ENCODE measurements around the gene UXS1.

Gene UXS1

DNA sequence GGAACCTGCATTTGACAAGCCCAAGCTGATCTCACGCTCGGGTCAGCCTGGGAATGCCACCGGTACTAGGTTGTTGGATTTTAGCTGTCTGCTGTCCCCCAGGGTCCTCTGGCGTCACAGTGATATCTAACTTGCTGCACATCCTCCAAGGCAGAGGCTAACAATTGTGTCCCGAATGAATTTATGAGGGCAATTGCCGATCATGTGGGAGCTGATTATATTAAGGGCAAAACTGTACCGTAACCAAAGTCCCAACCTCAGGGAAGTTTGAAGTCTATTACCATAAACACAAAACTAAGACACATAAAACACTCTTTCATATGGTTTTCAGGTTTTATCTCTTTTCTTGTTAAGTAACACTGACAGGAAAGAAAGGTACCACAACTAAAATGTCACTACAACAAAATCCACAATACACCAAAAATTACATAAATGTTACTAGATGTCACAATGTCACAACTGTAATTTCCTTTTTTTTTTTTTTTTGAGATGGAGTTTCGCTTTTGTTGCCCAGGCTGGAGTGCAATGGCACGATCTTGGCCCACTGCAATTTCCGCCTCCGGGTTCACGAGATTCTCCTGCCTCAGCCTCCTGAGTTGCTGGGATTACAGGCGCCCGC lies 6.7 kb downstream of the UXS1 start:
- DNase-seq = no peak

DNA sequence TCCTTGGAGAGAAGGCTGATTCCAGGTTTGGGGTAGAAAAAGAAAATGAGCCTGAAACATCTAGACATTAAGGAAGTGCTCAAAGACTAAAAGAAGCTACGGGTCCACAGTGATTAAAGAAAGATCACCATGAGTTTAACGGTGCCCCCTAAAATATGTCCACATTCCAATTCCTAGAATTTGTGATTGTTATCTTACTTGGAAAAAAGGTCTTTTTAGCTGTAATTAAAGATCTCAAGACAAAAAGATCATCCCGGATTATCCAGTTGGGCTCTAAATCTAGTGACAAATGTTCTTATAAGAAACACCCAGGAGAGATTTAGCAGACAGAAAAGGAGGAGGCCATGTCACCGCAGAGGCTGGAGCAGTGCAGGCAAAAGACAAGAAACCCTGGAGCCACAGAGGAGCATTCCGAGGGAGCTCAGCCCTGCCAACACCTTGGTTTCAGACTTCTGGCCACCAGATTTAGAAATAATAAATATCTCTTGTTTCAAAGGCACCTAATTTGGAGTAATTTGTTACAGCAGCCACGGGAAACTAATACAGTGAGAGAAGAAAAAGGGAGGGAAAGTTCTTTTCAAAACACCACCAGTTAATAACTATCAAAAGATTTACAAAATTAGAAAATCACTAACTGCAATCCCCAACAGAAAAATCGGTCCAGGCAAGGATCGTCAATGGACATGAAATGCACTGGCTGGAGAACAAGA lies 8.5 kb downstream of the UXS1 start:
- DNase-seq = no peak

DNA sequence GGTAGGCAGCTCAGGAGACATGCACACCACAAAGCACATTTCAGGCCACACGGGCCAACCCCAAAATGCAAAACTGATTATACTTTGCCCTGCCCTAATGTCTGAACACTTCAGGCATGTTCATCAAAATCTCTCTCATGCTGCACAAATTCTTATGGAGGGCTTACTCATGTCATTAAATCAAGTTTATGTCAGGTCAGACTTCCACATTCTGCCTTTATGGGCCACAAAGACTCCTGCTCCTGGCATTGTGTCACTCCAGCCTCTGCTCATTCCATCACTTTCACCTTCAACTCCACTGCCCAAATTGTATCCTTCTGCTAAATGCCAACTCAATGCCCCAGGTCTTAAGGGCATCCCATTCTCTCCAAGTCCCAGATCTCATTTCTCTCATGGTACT lies 9.2 kb downstream of the UXS1 start:
- no peak for DNase-seq

DNA sequence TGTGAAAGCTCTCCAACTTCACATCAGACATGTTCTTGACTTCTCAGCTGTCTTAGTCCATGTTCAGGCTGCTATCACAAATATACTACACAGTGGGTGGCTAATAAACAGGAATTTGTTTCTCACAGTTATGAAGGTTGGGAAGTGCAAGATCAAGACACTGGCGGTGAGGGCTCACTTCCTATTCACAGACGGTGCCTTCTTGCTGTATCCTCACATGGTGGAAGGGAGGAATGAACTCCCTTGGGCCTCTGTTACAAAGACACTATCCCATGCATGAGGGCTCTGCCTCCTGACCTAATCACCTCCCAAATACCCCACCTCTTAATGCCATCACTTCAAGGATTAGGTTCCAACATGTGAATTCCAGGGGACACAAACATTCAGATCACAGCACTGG lies 9.7 kb downstream of the UXS1 start:
- no peak for DNase-seq

DNA sequence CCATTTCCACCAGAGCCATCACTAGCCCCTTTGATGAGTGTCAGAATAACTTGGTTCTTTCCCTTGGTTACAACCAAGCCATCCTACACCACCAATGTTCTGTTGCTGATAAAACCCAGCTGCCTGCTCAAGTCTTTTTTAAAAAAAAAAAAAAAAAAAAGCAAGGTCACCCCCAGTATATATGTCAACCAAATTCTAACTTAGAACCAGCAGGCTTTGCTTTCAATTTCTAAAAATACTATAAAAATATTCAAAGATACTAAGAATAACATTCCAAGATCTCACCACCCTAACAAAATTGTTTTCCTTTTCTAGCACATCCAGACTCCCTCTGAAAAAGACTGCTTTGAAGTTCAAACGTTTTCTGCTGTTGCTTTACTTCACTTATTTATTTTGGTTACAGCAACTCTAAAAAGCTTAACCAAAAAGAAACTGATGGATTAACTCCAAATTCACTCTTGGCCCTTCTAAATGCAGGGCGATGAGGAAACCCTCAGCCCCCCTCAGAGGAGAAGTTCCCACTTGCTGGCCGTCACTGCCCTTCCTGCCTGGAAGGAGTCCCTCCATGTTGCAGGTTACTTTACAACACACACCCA lies 10.9 kb downstream of the UXS1 start:
- DNase-seq = no peak

DNA sequence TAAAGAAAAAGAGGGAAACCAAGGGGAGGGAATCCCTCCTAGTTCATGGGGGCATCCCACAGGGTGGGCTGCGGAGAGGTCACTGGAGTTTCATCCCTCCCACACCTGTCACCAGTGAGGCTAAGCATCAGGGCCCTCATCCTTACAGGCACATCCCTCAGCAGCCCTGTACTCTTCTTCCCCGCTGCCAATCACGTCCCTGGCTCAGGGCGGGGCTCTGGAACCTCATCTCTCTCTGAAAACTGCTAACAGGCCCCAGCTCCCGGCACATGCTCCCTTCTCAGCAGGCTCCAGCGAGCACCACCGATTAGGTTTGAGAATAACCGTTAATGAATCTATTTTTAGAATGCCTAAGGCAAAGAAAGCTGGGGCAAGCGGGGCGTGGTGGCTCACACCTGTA lies 13.0 kb downstream of the UXS1 start:
- no peak for DNase-seq

DNA sequence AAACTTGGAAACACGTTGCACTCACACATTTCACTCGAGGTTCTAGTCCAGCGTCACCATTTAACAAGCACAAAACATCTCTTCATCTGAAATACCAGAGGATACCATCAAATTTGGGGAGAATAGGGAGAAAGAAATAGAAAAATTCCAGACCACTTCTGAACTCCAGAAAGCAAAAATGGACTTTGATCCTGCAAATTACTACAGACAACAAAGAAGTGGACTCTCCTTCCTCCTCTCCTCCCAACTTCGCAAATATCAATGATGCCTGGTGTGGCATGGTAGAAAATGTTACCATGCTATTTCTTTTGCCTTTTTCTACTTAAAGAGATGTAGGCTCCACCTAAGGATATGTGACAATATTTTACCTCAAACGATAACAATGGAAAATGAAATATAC lies 13.5 kb downstream of the UXS1 start:
- no peak for DNase-seq

DNA sequence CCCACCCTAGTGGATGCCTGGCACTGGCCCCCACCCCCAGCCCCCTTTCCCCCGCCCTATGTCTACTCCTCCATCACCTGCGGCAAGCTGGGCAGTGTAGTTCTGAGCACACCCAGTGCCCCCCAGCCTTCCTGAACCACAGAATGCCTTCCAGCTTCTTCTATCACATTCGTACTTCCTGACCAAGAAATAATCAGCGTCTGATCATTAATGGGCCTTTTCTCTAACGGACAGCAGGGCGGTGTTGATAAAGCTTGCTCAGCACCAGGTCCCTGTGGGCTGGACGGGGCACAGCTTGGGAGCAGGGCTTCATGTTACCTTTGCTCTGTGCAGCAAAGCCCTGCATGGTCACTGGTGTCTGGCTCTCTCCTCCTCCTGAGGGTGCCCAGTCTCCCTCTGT lies 15.4 kb downstream of the UXS1 start:
- no peak for DNase-seq

DNA sequence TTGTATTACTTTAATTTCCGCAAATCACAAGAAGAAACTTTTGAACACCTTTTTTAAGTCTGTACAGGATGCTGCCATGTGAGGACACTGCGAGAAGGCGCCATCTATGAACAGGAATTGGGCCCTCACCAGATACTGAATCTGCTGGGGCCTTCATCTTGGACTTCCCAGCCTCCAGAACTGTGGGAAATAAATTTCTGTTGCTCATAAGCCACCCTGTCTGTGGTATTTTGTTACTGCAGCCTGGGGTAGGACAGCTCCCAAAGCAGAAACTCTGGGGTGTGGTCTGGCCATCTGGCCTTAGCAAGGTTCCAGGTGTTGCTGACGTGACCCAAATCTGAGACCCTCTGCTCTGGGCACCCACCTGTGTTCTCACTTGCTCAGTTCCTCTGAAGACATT lies 16.5 kb downstream of the UXS1 start:
- DNase-seq = no peak

DNA sequence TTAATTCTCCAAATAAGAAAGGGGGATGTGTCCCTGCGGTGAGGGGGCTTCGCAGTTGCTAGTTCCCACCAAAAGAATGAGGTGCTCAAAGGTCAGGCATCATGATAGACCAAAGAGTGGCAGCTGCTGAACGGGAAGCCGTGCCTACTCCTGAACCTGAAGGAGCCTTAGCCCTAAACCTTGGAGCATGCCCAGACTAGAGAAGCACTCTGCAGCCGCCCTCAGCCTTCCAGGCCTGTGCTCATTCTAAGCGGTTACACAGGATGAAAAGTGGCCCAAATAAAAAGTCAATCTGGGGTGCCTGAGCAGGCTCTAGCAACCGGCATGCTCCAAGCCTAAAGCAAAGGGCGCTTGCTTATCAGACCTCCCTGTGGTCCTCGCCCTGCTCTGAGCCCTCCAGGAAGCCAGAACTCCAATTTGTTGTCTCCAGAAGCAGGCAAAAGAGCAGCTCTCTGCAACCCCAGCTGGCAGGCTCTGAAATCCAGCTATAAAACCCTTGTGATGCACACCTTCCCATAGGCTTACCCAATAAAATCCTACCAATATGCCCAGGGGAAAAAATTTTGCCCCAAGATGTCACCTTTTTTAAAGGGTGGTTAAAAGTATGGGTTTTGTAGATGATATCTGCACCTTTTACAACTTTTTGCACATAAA lies 17.5 kb downstream of the UXS1 start:
- DNase-seq = no peak

DNA sequence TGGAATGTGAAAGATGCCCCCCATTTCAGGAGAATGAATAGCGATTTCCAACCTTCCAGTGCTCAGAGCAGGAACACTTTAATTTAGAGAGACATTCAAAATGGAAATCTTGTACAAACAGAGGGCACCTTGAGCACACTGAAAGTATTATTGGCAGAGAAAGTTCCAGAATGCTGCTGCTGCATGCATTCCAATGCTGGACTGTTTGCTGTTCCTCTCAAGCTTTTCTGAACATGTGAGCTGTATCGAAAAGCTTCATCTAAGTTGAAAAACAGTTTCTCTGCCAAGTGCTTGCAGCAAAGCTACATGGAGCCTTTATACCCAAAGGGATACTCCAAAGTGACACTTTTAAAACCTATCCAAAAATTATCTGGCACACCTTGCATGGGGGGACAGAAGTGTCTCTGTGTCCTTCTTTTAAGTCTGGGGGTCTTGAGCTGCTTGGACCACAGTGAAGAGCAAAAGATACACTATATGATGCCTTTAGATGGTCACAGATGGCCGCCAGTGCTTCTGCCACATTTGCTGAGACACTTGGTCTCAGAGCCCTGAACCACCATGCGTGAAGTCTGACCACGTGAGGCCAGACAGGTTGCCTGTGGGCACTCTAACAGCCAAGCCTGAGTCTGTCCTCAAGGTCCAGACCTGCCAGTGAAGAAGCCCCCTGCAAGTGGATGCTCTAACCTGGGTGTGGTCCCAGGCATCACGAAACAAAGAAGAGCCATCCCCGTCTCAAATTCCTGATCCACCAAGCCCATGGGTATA lies 18.8 kb downstream of the UXS1 start:
- no peak for DNase-seq

DNA sequence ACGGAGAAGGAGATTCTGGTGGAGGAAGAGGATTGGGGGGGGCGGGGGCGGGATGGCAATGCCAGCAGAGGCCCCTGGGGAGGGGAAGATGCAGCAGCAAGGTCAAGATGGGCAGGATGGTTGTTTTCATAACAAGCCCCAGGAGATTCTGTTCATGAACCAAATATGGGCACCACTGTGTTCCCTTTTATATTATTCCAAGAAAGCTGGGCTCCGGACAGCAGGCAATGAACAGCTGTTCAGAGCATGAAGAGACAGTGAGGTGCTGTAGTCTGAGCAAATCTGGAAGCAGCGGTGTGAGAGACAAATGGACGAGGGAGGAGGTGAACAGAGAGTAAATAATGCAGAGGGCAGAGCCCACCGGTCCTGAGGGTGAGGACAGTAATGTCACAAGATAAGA lies 20.0 kb downstream of the UXS1 start:
- no peak for DNase-seq

DNA sequence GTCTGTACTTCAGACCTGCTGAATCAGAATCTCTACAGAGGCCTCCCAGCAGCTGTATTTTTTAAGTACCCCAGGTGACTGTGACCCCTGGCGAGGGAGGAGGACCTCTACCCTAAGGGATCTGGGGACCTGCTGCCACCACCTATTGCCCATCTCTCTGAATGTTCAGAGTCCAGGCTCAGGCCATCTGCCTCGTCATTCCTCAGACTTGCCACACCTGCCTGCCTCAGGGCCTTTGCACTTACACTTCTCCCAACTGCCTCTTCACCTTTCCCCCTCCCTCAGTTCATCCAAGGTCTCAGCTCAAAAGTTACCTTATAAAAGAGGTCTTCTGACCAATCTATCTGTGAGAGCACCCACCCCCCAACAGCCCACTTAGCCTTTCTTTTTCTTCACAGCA lies 21.5 kb downstream of the UXS1 start:
- DNase-seq = no peak

DNA sequence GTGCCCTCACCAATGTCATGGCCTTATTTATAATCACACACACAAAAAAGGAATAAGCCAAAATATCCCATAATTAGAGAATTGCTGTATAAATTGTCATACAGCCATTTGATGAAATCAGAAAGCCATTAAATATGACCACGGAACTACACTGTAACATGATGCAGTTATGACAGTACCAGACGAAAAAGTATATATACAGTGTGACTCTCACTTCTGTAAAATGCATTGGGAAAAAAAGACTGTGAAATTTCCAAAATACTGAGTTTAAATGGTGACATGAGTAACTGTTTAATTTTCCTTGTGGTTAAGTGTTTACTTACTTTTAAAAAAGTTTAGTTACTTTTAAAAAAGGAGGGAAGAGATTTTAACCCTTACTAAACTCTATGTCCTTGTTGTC lies 25.4 kb downstream of the UXS1 start:
- DNase-seq = no peak

DNA sequence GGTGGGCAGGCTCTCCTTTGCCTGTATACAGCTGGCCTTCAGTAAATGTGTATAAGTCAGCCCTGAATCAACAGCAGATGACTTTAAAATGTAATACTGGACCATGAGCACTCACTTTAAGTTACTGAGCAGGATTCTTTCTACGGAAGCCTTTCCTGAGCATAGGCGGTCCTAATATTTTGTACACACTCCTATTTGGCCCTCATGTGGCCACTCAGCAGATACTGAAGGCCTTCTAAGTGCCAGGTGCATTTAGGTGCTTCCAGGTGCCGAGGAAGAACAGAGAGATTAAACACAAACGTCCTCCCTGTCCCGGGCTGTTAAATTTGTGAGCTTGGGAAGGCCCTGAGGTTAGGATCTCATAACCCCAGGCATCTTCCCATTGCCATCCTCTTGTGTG lies 27.0 kb downstream of the UXS1 start:
- DNase-seq = no peak

DNA sequence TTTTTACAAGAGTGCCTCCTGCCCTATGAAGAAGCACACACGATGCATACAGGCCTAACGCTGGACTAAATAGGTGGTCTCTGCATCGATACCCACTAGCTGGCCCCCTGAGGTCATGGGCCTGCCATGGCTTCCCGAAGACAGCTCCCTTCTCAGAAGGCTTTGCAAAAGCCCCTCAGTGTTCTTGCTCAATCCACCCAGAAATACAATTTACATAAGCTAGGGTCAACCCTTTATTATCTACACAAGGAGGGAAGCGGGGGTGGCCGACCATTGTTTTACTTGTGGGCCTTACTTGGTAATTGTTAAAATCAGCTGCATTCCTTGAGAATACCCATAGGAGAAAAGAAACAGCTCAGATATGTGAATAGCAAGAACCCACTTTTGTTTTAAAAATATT lies 28.5 kb downstream of the UXS1 start:
- no peak for DNase-seq

DNA sequence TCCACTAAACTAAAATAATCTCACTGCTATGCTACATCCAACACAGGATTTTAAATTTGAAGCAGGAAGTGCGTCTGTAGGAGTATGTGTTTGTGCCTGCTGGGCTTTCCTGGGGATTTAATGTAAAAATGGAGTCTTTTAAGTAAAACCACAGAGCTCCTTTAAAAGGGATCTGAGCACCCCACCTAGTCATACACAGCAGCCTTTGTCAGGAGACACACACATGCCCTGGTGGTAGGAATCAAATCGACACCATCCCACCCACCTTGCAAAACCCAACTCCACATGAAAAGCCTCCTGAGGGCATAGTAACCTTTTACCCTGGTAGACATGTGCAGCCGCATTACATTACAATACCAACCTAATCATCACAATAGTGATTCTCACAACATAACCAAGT lies 29.1 kb downstream of the UXS1 start:
- no peak for DNase-seq

DNA sequence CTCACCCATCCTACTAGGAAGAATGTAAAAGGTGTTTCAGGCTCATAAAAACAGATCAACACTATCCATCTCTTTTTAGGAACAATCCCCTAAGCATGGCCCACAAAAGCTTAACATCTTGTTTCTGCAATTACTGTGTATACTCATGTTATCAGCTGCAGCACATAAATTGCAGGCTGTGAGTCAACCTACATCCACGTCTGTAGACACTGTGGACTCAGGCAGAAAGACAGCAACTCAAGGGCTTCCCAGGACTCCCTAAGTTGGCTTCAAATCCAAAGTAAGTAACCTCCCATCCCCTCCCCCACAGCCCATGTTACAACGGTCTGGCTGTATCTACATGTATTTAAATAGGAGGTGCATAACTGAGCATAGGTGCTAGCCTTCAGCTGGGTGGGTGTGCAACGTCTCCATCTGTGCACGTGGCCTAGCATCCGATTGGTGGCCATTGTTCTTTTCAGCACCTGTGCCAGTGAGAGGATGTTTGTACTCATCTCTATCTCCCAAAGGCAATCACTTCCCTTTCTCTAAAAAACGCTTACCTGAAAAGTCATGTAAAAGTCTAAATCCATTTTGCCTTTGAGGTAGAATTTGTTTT lies 30.1 kb downstream of the UXS1 start:
- no peak for DNase-seq

DNA sequence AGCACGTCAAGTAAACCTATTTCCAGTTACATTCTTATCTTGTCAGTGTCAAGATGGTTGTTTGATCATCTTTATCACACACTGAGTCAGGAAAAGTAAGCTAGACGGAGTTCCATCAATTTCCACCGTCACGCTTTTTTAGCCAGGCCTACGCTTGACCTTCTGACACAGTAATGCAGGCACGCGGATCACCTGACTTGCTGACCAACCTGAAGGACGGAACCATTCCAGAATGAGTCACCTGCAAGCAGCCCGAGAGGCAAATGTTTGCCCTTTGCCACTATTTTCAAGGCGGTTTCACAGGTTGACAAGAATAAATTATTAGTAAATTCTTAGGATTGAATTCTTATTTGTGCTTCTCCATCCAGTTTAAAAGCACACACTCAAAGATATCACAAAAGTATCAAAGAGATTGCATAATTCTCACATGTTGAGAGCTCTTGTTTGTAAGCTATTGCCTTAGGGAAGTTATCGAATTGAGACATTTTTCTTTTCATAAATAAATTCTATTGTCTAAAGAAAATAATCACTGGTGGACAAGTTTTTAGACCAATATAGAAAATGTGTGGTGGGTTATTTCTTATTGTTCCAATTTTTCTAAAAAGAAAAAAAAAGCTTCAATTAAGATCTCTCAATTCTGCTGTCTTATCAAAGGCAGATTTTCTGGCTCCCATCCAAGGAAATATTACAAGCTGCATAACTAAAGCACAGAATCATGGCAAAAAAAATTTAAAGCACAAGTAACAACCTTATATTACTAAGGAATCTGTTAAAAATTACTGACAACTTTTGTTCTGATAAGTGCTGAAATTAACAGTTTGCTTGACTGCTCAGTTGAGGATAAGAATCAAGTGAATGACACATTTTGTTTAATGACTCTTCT lies 31.9 kb downstream of the UXS1 start:
- DNase-seq = no peak

DNA sequence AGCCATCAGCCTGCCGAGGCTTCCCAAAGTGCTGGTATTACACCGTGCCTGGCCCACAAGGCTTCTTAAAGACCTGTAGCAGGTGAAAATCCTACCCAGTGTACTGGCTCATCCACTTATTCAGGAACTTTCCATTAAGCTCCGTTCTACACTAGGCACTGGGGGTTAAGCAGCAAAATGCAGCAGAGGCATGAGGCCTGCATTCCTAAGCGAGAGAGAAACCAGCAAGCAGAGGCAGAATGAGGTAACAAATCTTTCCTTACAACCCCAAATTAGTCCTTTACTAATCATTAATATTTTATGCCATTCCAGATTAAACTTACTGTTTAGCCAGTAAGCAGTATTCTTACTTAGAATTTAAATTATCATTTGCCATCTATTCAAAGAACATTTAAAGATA lies 32.8 kb downstream of the UXS1 start:
- DNase-seq = no peak

DNA sequence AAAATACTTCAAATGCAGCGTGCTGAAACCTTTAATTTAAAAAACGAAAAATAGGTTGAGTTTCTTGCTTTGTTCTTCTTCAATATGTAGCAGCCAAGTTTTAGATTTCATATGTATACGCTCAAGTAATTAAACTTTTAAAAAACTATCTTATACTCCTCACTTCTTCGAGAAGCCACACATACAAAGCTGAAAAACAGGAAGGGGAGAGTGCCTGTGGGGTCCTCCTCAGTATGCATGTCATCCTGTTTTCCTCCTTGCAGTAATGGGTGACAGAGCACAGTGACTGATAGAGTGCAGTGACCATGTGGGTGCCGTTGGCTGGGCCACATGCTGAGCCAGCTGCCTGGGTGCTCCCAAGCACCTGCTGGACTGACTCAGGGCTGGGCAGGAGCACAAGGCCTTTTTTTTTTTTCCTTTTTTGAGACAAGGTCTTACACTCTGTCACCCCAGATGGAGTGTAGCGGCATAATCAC lies 33.3 kb downstream of the UXS1 start:
- DNase-seq = no peak

Data from NCI-H1436 treated with DMSO at 0.1 percent for 48 hours (cell line).